Heart right ventricle (tissue), 16 donors: Measurements from ENCODE around the gene COX10. TPM values are rescaled to one million over a fixed set of nuclear protein-coding genes. Genes with fewer than 3 reads are reported as not detected.

Experiments
- ATAC-seq, 8 donors: fragments of 200-7000 bp; cut with Tn5 transposase; one replicate each; pipeline ENCODE4 v1.9.1; 2020; ENCODE audit warnings: mild to moderate bottlenecking in 8 of 8, moderate library complexity in 8 of 8, moderate number of reproducible peaks in 1 of 8
- DNase-seq, 2 donors: peaks; one replicate each; pipeline ENCODE4 v3.0.0-alpha.2; 2020
- H3K27ac ChIP-seq, 10 donors: fragments of 200-600 bp; sonication (generic) in 2 of 10; one replicate each; pipeline versions ENCODE4 v1.5.0 to v1.8.0; 2020 to 2022; ENCODE audit warnings: mild to moderate bottlenecking in 3 of 10
- H3K27me3 ChIP-seq, 7 donors: fragments of 200-600 bp; one replicate each; pipeline ENCODE4 v1.8.0; 2021 to 2022; ENCODE audit warnings: mild to moderate bottlenecking in 2 of 7
- H3K36me3 ChIP-seq, 9 donors: fragments of 200-600 bp; sonication (generic) in 1 of 9; one replicate each; pipeline versions ENCODE4 v1.5.0 to v1.8.0; 2020 to 2022; ENCODE audit warnings: mild to moderate bottlenecking in 2 of 9
- H3K4me1 ChIP-seq, 9 donors: fragments of 200-600 bp; sonication (generic) in 1 of 9; one replicate each; pipeline versions ENCODE4 v1.5.0 to v1.8.0; 2020 to 2022; ENCODE audit warnings: mild to moderate bottlenecking in 4 of 9
- H3K4me3 ChIP-seq, 10 donors: fragments of 200-600 bp; sonication (generic) in 2 of 10; one replicate each; pipeline versions ENCODE4 v1.5.0 to v1.8.0; 2020 to 2022; ENCODE audit warnings: mild to moderate bottlenecking in 7 of 10, moderate library complexity in 2 of 10
- H3K9me3 ChIP-seq, 11 donors: fragments of 200-600 bp in 10 of 11; sonication (generic) in 2 of 11; one replicate each; pipeline versions ENCODE4 v1.5.0 to v1.8.0; 2013 to 2022; ENCODE audit warnings: mild to moderate bottlenecking in 2 of 11, control low read depth in 1 of 11, moderate library complexity in 1 of 11
- WGBS, 2 donors: extraction: QIAGEN DNeasy Blood & Tissue Kit; methylation state at CpG; one replicate each; pipeline ENCODE4 v1.1.7; 2013; ENCODE audit warnings: inconsistent platforms in 1 of 2; 5-methylcytosine and 5-hydroxymethylcytosine counted together
- intact Hi-C, 10 donors: fragments of 100-400 bp; cut with DNase I; formaldehyde crosslinking; loops; one replicate each; pipeline versions ENCODE4 v1.11.1 to v1.14.2; 2022
- polyA plus RNA-seq, 2 donors: library from polyadenylated mRNA; stranded (reverse); fragments of 200-250 nt; gene quantifications; one replicate each; pipeline ENCODE4 v1.2.3, GENCODE V29; 2013
- total RNA-seq, 10 donors: library from RNA; stranded (reverse); fragmentation: NEBNext Ultra II Directional in 3 of 10; extraction: Animal tissue kit (Norgen Biotek cat#: 25700) in 3 of 10; gene quantifications; one replicate each; pipeline versions ENCODE4 v1.2.1 to v1.2.4, GENCODE V29; 2021 to 2023
- TF ChIP-seq, protein P1 (sequence below), 9 donors: fragments of 200-600 bp; sonication (generic) in 2 of 9; IDR thresholded peaks; one replicate each; pipeline versions ENCODE4 v1.5.0 to v1.8.0; 2021 to 2022; ENCODE audit warnings: antibody characterized with exemption in 9 of 9, mild to moderate bottlenecking in 5 of 9, moderate library complexity in 1 of 9
- donor health status: Arrhythmogenic right ventricular cardiomyopathy.
- donor health status: ischemic (EF 13 %, LVEDD 7.1; RV severe dilation, severe dysfunction).
- donor health status: healthy with polysubstance abuse.
- donor health status: DM: no; HTN: yes; CAD: no.
- donor health status: DM: no; HTN: no; CAD: no.
- donor health status: ischemic (EF 25% LVEDD 6.9; RV normal size, moderate dysfunction).
- donor health status: ischemic (EF 25% LVEDD 5.7; RV mildly dilated, moderate dysfunction).
- donor health status: healthy.
- donor health status: DM: yes; HTN: yes; CAD: no.
- donor health status: Ischemic cardiomyopathy.
- donor health status: ischemic (EF 35%, LVEDD 5.7; RV mildly dilated, moderate dysfunction).
- donor health status: nonischemic (EF 11% LVEDD 7.7; RV severe dilation, severe dysfunction).
- donor health status: DM: yes; HTN: yes; CAD: no.
- donor health status: PGD.
- donor health status: ischemic (EF 29% LVEDD 5.4; RV normal size, mild dysfunction).
- donor health status: nonischemic (EF 23%, LVEDD 6.1; RV moderate dilation, normal function).

The COX10 gene
- total and polyA plus RNA-seq, 12 donors: 18.7 to 73.1 (median 54.0) TPM

DNA sequence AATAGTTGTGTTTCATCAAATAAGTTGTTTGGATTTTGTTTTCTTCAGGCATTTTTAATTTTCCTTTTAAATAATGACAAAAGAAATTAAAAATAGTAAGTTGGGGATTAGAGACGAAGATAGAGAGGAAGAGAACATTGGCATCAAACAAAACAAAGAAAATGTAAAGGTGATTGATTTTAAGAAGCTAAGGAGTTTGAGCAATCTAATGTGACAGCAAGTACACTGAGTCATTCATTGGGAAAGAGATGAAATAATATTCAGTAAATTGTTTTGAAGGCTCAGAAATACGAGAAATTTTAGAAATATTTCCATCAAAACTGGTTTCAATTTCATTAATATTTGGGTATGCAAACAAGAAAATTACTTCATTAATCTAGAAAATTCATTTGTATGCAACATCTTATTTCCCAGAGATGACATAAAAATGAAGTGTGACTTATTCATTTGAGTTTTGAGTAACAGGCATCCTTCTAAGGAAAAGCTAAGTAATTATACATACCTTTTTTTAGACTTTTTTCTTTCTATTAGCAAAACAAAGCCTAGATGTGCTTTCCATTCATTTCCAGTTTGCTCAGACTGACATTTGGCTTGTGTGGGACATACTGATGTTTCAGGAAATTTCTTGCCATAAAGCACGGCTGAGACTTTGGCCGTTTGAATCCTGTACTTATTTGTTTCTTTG lies 66.7 kb downstream of the COX10 start:
- H3K4me3 ChIP-seq: no peak overlapping the region
- H3K9me3 ChIP-seq: no peaks in the 10 kb centered on the region
- H3K27ac ChIP-seq: no peak overlapping the region
- intact Hi-C loops: no loop called here
- ATAC-seq: no peak
- WGBS, 2 donors: 69 to 80% methylated on average over 4 of the region's 4 CpGs
- H3K27me3 ChIP-seq: no peaks in the 10 kb centered on the region
- no peaks in the 10 kb centered on the region for H3K36me3 ChIP-seq
- H3K4me1 ChIP-seq: peaks cover 0 to 7% (median 0%) of the 10 kb centered on the region in 9 donors
- DNase-seq: no peak
- TF ChIP-seq, protein P1, sequence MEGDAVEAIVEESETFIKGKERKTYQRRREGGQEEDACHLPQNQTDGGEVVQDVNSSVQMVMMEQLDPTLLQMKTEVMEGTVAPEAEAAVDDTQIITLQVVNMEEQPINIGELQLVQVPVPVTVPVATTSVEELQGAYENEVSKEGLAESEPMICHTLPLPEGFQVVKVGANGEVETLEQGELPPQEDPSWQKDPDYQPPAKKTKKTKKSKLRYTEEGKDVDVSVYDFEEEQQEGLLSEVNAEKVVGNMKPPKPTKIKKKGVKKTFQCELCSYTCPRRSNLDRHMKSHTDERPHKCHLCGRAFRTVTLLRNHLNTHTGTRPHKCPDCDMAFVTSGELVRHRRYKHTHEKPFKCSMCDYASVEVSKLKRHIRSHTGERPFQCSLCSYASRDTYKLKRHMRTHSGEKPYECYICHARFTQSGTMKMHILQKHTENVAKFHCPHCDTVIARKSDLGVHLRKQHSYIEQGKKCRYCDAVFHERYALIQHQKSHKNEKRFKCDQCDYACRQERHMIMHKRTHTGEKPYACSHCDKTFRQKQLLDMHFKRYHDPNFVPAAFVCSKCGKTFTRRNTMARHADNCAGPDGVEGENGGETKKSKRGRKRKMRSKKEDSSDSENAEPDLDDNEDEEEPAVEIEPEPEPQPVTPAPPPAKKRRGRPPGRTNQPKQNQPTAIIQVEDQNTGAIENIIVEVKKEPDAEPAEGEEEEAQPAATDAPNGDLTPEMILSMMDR (IDR thresholded peaks at IDR 0.05): no peak

GRCh38 chr17:14138649-14139048 lies 69.3 kb downstream of the COX10 start:
- WGBS, 2 donors: 90 to 93% methylated on average over 7 of the region's 7 CpGs
- intact Hi-C loops: no loop called here
- no peaks in the 10 kb centered on the region for H3K9me3 ChIP-seq
- no peaks in the 10 kb centered on the region for H3K36me3 ChIP-seq
- TF ChIP-seq, protein P1 (IDR thresholded peaks at IDR 0.05): no peak
- ATAC-seq (no peak), DNase-seq (no peak)
- peaks cover 0 to 8% (median 2%) of the 10 kb centered on the region in 9 donors for H3K4me1 ChIP-seq
- no peak overlapping the region for H3K4me3 ChIP-seq
- H3K27ac ChIP-seq: no peak overlapping the region
- H3K27me3 ChIP-seq: no peaks in the 10 kb centered on the region

DNA sequence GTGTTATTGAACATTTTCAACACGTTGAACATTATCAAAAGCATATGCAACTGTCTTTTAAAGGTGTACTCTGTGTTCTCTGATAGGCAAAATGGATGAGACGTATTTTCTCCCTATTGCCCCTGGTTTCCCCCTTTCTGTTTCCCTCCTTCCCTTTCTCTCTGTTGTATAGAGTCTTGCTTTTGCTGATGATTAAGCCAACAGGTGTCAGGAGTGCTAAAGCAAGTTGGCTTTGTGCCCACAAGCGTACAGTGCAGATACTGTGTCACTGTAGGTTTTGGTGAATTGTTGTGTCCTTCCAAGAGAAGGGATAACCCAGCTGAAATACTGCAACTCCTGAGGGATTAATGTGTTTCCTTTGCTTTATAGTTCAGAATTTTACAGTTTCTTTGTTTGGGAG lies 74.4 kb downstream of the COX10 start:
- Histone ChIP-seq H3K4me3 (no peak overlapping the region), H3K27ac (no peak overlapping the region), H3K4me1 (peaks cover 3 to 21% (median 8%) of the 10 kb centered on the region in 9 donors), H3K9me3 (peaks cover 0 to 7% (median 0%) of the 10 kb centered on the region in 11 donors), H3K36me3 (no peaks in the 10 kb centered on the region), H3K27me3 (no peaks in the 10 kb centered on the region)
- no peak for DNase-seq
- intact Hi-C loops: no loop called here
- ATAC-seq: peak in 1 of 8 donors; percentile 27
- TF ChIP-seq, protein P1 (IDR thresholded peaks at IDR 0.05): no peak
- 39 to 43% methylated on average over 3 of the region's 3 CpGs for WGBS, 2 donors

GRCh38 chr17:14144508-14144907 lies 75.2 kb downstream of the COX10 start:
- intact Hi-C loops: no loop called here
- 61 to 67% methylated on average over 4 of the region's 4 CpGs for WGBS, 2 donors
- TF ChIP-seq, protein P1 (IDR thresholded peaks at IDR 0.05): no peak
- Histone ChIP-seq H3K4me3 (no peak overlapping the region), H3K36me3 (no peaks in the 10 kb centered on the region), H3K27me3 (no peaks in the 10 kb centered on the region), H3K4me1 (peaks cover 3 to 21% (median 8%) of the 10 kb centered on the region in 9 donors), H3K27ac (no peak overlapping the region), H3K9me3 (peaks cover 0 to 7% (median 0%) of the 10 kb centered on the region in 11 donors)
- DNase-seq (no peak), ATAC-seq (no peak)
